ENCODE measurements around the gene PSD2.

Gene PSD2

DNA sequence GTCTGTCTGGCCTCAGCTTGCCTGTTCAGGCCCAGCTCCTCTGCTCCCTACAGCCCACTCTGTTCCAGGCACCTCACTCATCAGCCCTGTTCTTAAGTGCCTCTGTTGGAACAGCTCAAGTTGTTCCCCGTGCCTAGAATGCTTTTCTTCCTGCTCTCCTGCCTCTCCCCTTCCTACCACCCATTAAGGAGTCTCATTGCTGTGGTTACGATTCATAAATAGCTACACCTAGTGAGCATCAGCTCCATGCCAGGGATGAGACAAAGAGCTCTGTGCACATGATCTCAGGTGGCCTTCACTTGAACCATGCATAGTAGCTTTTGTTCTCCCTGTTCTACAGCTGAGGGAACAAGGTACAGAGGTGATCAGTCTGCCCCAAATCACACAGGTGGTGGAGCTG lies 54.3 kb downstream of the PSD2 start:
- DNase-seq (ENCODE audit: low read depth in 1 of 2, low spot score in 1 of 2) = no peak
- Histone ChIP-seq H3K27ac (replicated peaks) (no peak overlapping the region), H3K27me3 (ENCODE audit: insufficient read depth, poor library complexity, severe bottlenecking) (peaks cover 4% of the 10 kb centered on the region)

DNA sequence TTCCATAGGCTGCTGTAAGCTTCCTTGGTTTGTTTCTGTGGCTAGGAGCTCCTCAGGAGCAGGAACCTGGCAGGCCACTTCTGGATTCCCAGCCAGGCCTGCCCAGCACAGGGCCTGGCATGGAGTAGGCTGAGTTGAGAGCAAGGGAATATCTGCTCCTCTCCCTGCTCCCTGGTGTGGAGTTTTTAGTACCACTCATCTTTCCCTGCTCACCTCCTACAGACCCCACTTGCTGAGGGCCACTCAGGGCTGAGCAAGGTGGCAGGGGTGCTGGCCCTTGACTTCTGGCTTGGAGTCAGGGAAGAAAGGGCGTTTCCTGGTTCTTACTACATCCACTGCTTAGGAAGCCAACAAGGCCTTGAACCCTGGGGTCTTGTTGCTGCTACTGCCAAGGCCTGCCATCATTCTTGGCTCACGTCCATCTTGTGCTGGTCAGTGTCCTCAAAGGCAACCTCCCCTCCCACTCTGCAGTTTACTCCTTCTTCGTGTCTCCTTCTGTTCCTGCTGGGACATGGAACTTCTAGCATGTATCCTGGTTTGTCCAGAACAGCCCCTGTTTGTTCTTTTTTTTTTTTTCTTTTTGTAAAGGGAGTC lies 54.9 kb downstream of the PSD2 start:
- Histone ChIP-seq H3K27me3 (ENCODE audit: insufficient read depth, poor library complexity, severe bottlenecking) (peaks cover 4% of the 10 kb centered on the region), H3K4me3 (replicated peaks; ENCODE audit: insufficient read depth, low read length) (no peak overlapping the region), H3K27ac (replicated peaks) (no peak overlapping the region)
- TF ChIP-seq POLR2AphosphoS5 (IDR thresholded peaks at IDR 0.05; ENCODE audit: low read depth) (no peak), GABPA (IDR thresholded peaks at IDR 0.05; ENCODE audit: low read depth) (no peak), SPI1 (IDR thresholded peaks at IDR 0.05; ENCODE audit: borderline replicate concordance, low read depth) (no peak)
- TF ChIP-seq, protein P1, sequence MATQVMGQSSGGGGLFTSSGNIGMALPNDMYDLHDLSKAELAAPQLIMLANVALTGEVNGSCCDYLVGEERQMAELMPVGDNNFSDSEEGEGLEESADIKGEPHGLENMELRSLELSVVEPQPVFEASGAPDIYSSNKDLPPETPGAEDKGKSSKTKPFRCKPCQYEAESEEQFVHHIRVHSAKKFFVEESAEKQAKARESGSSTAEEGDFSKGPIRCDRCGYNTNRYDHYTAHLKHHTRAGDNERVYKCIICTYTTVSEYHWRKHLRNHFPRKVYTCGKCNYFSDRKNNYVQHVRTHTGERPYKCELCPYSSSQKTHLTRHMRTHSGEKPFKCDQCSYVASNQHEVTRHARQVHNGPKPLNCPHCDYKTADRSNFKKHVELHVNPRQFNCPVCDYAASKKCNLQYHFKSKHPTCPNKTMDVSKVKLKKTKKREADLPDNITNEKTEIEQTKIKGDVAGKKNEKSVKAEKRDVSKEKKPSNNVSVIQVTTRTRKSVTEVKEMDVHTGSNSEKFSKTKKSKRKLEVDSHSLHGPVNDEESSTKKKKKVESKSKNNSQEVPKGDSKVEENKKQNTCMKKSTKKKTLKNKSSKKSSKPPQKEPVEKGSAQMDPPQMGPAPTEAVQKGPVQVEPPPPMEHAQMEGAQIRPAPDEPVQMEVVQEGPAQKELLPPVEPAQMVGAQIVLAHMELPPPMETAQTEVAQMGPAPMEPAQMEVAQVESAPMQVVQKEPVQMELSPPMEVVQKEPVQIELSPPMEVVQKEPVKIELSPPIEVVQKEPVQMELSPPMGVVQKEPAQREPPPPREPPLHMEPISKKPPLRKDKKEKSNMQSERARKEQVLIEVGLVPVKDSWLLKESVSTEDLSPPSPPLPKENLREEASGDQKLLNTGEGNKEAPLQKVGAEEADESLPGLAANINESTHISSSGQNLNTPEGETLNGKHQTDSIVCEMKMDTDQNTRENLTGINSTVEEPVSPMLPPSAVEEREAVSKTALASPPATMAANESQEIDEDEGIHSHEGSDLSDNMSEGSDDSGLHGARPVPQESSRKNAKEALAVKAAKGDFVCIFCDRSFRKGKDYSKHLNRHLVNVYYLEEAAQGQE (IDR thresholded peaks at IDR 0.05; ENCODE audit: insufficient replicate concordance, low read depth) = no peak
- TF ChIP-seq, protein P2, sequence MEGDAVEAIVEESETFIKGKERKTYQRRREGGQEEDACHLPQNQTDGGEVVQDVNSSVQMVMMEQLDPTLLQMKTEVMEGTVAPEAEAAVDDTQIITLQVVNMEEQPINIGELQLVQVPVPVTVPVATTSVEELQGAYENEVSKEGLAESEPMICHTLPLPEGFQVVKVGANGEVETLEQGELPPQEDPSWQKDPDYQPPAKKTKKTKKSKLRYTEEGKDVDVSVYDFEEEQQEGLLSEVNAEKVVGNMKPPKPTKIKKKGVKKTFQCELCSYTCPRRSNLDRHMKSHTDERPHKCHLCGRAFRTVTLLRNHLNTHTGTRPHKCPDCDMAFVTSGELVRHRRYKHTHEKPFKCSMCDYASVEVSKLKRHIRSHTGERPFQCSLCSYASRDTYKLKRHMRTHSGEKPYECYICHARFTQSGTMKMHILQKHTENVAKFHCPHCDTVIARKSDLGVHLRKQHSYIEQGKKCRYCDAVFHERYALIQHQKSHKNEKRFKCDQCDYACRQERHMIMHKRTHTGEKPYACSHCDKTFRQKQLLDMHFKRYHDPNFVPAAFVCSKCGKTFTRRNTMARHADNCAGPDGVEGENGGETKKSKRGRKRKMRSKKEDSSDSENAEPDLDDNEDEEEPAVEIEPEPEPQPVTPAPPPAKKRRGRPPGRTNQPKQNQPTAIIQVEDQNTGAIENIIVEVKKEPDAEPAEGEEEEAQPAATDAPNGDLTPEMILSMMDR (IDR thresholded peaks at IDR 0.05; ENCODE audit: insufficient read depth, low read length) = no peak
- no peak for DNase-seq (ENCODE audit: low read depth in 1 of 2, low spot score in 1 of 2)

More for the DNA sequence above, 54.3 kb downstream of the PSD2 start:
- TF ChIP-seq GABPA (IDR thresholded peaks at IDR 0.05; ENCODE audit: low read depth) (no peak), POLR2AphosphoS5 (IDR thresholded peaks at IDR 0.05; ENCODE audit: low read depth) (no peak), SPI1 (IDR thresholded peaks at IDR 0.05; ENCODE audit: borderline replicate concordance, low read depth) (no peak)
- TF ChIP-seq, protein P1 (IDR thresholded peaks at IDR 0.05; ENCODE audit: insufficient replicate concordance, low read depth) = no peak
- TF ChIP-seq, protein P2 (IDR thresholded peaks at IDR 0.05; ENCODE audit: insufficient read depth, low read length) = no peak
- H3K4me3 ChIP-seq (replicated peaks; ENCODE audit: insufficient read depth, low read length) = no peak overlapping the region

DNA sequence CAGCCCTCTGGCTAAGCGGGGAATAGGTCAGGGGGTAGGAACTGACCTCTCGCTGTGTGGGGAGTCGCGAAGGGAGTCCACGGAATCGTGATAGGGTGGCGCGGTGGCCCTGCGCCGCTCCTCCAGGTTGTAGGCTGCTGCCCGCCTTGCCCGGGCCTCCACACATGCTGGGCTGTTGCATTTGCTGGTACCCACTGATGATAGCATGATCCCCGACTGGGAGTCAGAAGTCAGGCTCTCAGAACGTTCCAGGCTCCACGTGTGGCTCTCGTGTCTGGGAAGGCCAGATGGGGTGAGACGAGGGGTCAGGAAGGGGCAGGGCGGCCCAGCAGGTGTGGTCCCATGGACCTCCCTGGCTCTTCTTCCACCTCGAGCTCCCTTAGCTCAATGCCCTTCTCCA lies 56.0 kb downstream of the PSD2 start:
- Histone ChIP-seq H3K4me3 (replicated peaks; ENCODE audit: insufficient read depth, low read length) (no peak overlapping the region), H3K27ac (replicated peaks) (no peak overlapping the region), H3K27me3 (ENCODE audit: insufficient read depth, poor library complexity, severe bottlenecking) (peaks cover 4% of the 10 kb centered on the region)
- no peak for DNase-seq (ENCODE audit: low read depth in 1 of 2, low spot score in 1 of 2)
- TF ChIP-seq GABPA (IDR thresholded peaks at IDR 0.05; ENCODE audit: low read depth) = no peak
- TF ChIP-seq, protein P2 (IDR thresholded peaks at IDR 0.05; ENCODE audit: insufficient read depth, low read length) = no peak
- TF ChIP-seq POLR2AphosphoS5 (IDR thresholded peaks at IDR 0.05; ENCODE audit: low read depth) = no peak
- no peak for TF ChIP-seq SPI1 (IDR thresholded peaks at IDR 0.05; ENCODE audit: borderline replicate concordance, low read depth)
- TF ChIP-seq, protein P1 (IDR thresholded peaks at IDR 0.05; ENCODE audit: insufficient replicate concordance, low read depth) = no peak

Measured in HL-60 (cell line).